ENCODE data around the gene SOX12. TPM values are rescaled to one million over a fixed set of nuclear protein-coding genes. Genes with fewer than 3 reads are reported as not detected.
A peak's percentile ranks its signal among the peaks of the same experiment; 100 is the strongest.
"Not testable (repeated sequence)": the region's sequence is repeated elsewhere in the genome, so short reads cannot be mapped to it uniquely, and the experiment has no call there.

The SOX12 gene
- polyA plus RNA-seq, 3 donors, result 0.03 to 0.51 (median 0.12) TPM

GRCh38 chr20:354298-354977 is 29.1 kb downstream of the SOX12 start:
- Histone ChIP-seq H3K4me1 (ENCODE audit: control insufficient read depth in 1 of 2, insufficient read depth in 2 of 2, low read length in 2 of 2) (no peaks in the 10 kb centered on the region), H4K20me1 (ENCODE audit: insufficient read depth, low read length) (no peaks in the 10 kb centered on the region), H3K27me3 (ENCODE audit: control insufficient read depth in 2 of 2, insufficient read depth in 2 of 2, low read length in 2 of 2) (no peaks in the 10 kb centered on the region), H3K27ac (ENCODE audit: low read depth in 1 of 2, low read length in 2 of 2) (no peak overlapping the region), H3K9me3 (replicated peaks in 1 of 2; ENCODE audit: control insufficient read depth in 1 of 2, insufficient read depth in 1 of 2, low read length in 2 of 2) (no peaks in the 10 kb centered on the region), H3K36me3 (replicated peaks in 1 of 2; ENCODE audit: control insufficient read depth in 1 of 2, insufficient read depth in 2 of 2, low read length in 2 of 2) (no peaks in the 10 kb centered on the region), H3K4me2 (replicated peaks; ENCODE audit: extremely low read depth, low read length, poor library complexity, severe bottlenecking) (no peak overlapping the region), H2AFZ (ENCODE audit: insufficient read depth, low read depth, low read length, poor library complexity, severe bottlenecking) (no peak overlapping the region), H3K4me3 (replicated peaks in 1 of 3; ENCODE audit: low read depth in 2 of 3, low read length in 3 of 3) (no peak overlapping the region), H3K9ac (ENCODE audit: insufficient read depth, low read length, poor library complexity, severe bottlenecking) (no peak overlapping the region), H3K79me2 (ENCODE audit: insufficient read depth, low read length) (no peaks in the 10 kb centered on the region)
- peaks cover 2% of the 10 kb centered on the region for H3K4me1 Mint-ChIP-seq
- peaks cover 0 to 7% (median 2%) of the 10 kb centered on the region in 3 donors for H3K27me3 Mint-ChIP-seq (ENCODE audit: low read depth in 3 of 3)
- H3K36me3 Mint-ChIP-seq, result no peaks in the 10 kb centered on the region
- 23% methylated on average over 12 of the region's 14 CpGs for WGBS (ENCODE audit: insufficient coverage)
- peak; percentile 80 to 83 (median 81) for DNase-seq
- intact Hi-C loops (cut with micrococcal nuclease), result loop anchor here (1.0 to 10.0 kb wide), 3 partner anchors 50 to 125 kb away; partner anchors contain the start of gene RBCK1 (in 2 of the 2)
- TF ChIP-seq CTCF (IDR thresholded peaks at IDR 0.05), result peak; percentile 92
- peak overlapping the region in 1 of 7 donors; percentile 18 for H3K27ac Mint-ChIP-seq
- H3K9me3 Mint-ChIP-seq, result peaks cover 0 to 2% (median 0%) of the 10 kb centered on the region in 7 donors
- no peak overlapping the region for H3K4me3 Mint-ChIP-seq

- H3K4me3 ChIP-seq (replicated peaks in 1 of 3; ENCODE audit: low read depth in 2 of 3, low read length in 3 of 3); H3K9ac ChIP-seq (ENCODE audit: insufficient read depth, low read length, poor library complexity, severe bottlenecking); H2AFZ ChIP-seq (ENCODE audit: insufficient read depth, low read depth, low read length, poor library complexity, severe bottlenecking); H3K27me3 ChIP-seq (ENCODE audit: control insufficient read depth in 2 of 2, insufficient read depth in 2 of 2, low read length in 2 of 2); DNase-seq; H3K9me3 Mint-ChIP-seq; H3K4me3 Mint-ChIP-seq; H3K27ac ChIP-seq (ENCODE audit: low read depth in 1 of 2, low read length in 2 of 2); H3K9me3 ChIP-seq (replicated peaks in 1 of 2; ENCODE audit: control insufficient read depth in 1 of 2, insufficient read depth in 1 of 2, low read length in 2 of 2); H4K20me1 ChIP-seq (ENCODE audit: insufficient read depth, low read length); H3K4me2 ChIP-seq (replicated peaks; ENCODE audit: extremely low read depth, low read length, poor library complexity, severe bottlenecking); H3K27me3 Mint-ChIP-seq (ENCODE audit: low read depth in 3 of 3); H3K36me3 Mint-ChIP-seq; H3K36me3 ChIP-seq (replicated peaks in 1 of 2; ENCODE audit: control insufficient read depth in 1 of 2, insufficient read depth in 2 of 2, low read length in 2 of 2); H3K27ac Mint-ChIP-seq; H3K4me1 ChIP-seq (ENCODE audit: control insufficient read depth in 1 of 2, insufficient read depth in 2 of 2, low read length in 2 of 2); H3K4me1 Mint-ChIP-seq; H3K79me2 ChIP-seq (ENCODE audit: insufficient read depth, low read length): not testable (repeated sequence)
- WGBS (ENCODE audit: insufficient coverage), result 92% methylated on average over 2 of the region's 2 CpGs
- intact Hi-C loops (cut with micrococcal nuclease), result loop anchor here in 1 of 2 donors (10.0 kb wide), 1 partner anchor 49 kb away; the partner anchor contains the start of gene RBCK1
Observed at GRCh38 chr20:356154-356553, 30.8 kb downstream of the SOX12 start.
